Measurements from ENCODE around the gene FAM110D.

The FAM110D gene

DNA sequence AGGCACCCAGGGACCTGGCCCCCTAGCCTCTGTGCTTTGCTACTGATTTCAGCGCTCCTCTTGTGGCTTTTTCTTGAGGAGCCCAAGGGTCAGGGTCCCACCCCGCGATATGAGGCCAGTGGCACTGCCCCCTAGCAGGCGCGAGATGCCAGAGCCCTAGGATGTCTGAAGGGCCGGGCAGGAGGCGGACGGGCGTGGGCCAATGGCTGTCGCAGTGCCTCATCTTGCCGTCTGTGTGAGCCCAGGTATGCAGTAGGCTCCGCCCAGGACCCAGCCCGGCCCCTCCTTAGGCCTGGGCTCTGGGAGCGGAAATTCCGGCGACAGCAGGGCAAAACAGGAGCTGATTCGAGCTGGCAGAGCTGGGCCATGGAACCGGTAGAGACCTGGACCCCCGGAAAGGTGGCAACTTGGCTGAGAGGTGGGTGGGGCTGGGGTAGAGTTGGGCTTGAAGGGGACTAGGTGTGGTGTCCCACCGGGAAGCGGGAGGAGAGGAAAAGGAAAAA lies 18.4 kb downstream of the FAM110D start, which contains the start of gene CNKSR1:
CNKSR1 (plus strand) TSS at position 310 of the 503 bp plus-strand sequence; CDS start at position 367, 57 bp downstream.
- Histone ChIP-seq H4K12ac (ENCODE audit: low read depth, low read length) (peak within 1 kb of the TSS; percentile 93), H4K8ac (ENCODE audit: low read depth, low read length) (peak within 1 kb of the TSS; percentile 90), H2BK12ac (ENCODE audit: low read length) (no peak within 1 kb of the TSS), H3K23ac (ENCODE audit: low read length) (no peak within 1 kb of the TSS), H2BK5ac (ENCODE audit: low read depth, low read length, poor library complexity) (peak within 1 kb of the TSS; percentile 29), H3K36me3 (ENCODE audit: control insufficient read depth in 1 of 2, insufficient read depth in 2 of 2, low read length in 2 of 2) (peaks cover 7 to 12% of the 10 kb centered on the region in 2 experiments), H3K18ac (ENCODE audit: low read length) (peak within 1 kb of the TSS; percentile 19), H3K4me3 (ENCODE audit: low read depth, low read length) (peak within 1 kb of the TSS; percentile 63), H2AFZ (ENCODE audit: insufficient read depth, low read length, poor library complexity) (peak within 1 kb of the TSS; percentile 89), H3K79me1 (ENCODE audit: low read length) (peaks cover 6% of the 10 kb centered on the region), H3K14ac (ENCODE audit: low read length) (peak within 1 kb of the TSS; percentile 39), H2AK5ac (ENCODE audit: low read length) (peak within 1 kb of the TSS; percentile 50), H2BK120ac (ENCODE audit: insufficient read depth, low read length, poor library complexity) (peak within 1 kb of the TSS; percentile 83), H3K27me3 (ENCODE audit: insufficient read depth, low read length) (no peaks in the 10 kb centered on the region), H3K9me3 (ENCODE audit: insufficient read depth, low read depth, low read length) (no peaks in the 10 kb centered on the region), H3K4ac (ENCODE audit: low read depth, low read length) (peak within 1 kb of the TSS; percentile 35), H3K9ac (ENCODE audit: low read length) (no peak within 1 kb of the TSS), H3K27ac (ENCODE audit: low read depth, low read length) (peak within 1 kb of the TSS; percentile 43), H3K4me1 (ENCODE audit: control insufficient read depth in 1 of 2, insufficient read depth in 2 of 2, low read length in 2 of 2) (peaks cover 11 to 16% of the 10 kb centered on the region in 2 experiments), H3K4me2 (ENCODE audit: low read length) (peak within 1 kb of the TSS; percentile 55), H3K79me2 (ENCODE audit: control insufficient read depth, insufficient read depth, low read length, poor library complexity) (peaks cover 1% of the 10 kb centered on the region), H4K91ac (ENCODE audit: low read depth, low read length) (peak within 1 kb of the TSS; percentile 59)
- WGBS (ENCODE audit: extremely low coverage, insufficient coverage, insufficient read length): no CpG with 5 or more reads among the region's 21 CpGs
- peak; percentile 74 to 76 for DNase-seq

DNA sequence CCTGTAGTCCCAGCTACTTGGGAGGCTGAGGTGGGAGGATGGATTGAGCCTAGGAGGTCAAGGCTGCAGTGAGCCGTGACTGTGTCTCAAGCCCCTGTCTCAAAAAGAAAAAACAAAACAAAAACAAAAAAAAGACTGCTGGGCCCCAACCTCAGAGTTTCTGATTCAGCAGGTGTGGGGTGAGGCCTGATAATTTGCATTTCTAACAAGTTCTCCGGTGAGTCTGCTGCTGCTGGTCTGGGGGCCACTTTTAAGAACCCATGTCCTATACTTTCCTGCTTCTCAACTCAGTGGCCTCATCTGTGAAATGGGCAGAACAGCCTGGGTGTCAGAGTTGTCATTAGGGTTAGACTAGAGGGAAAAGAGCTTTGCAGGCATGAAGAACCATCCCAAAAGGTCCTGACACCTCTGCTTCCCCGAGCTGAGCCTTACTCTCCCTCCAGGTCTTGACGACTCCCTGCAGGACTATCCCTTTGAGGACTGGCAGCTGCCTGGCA lies 21.2 kb downstream of the FAM110D start:
- Histone ChIP-seq H3K4me1 (ENCODE audit: control insufficient read depth in 1 of 2, insufficient read depth in 2 of 2, low read length in 2 of 2) (peaks cover 9 to 13% of the 10 kb centered on the region in 2 experiments), H3K79me2 (ENCODE audit: control insufficient read depth, insufficient read depth, low read length, poor library complexity) (peaks cover 1% of the 10 kb centered on the region), H2BK12ac (ENCODE audit: low read length) (no peak overlapping the region), H3K79me1 (ENCODE audit: low read length) (peaks cover 6% of the 10 kb centered on the region), H3K9ac (ENCODE audit: low read length) (no peak overlapping the region), H2AK5ac (ENCODE audit: low read length) (no peak overlapping the region), H3K4me2 (ENCODE audit: low read length) (no peak overlapping the region), H3K27me3 (ENCODE audit: insufficient read depth, low read length) (no peaks in the 10 kb centered on the region), H2AFZ (ENCODE audit: insufficient read depth, low read length, poor library complexity) (no peak overlapping the region), H3K9me3 (ENCODE audit: insufficient read depth, low read depth, low read length) (peaks cover 1% of the 10 kb centered on the region), H2BK120ac (ENCODE audit: insufficient read depth, low read length, poor library complexity) (no peak overlapping the region), H3K18ac (ENCODE audit: low read length) (no peak overlapping the region), H2BK5ac (ENCODE audit: low read depth, low read length, poor library complexity) (no peak overlapping the region), H4K8ac (ENCODE audit: low read depth, low read length) (no peak overlapping the region), H3K27ac (ENCODE audit: low read depth, low read length) (no peak overlapping the region), H3K4ac (ENCODE audit: low read depth, low read length) (no peak overlapping the region), H3K4me3 (ENCODE audit: low read depth, low read length) (no peak overlapping the region), H4K91ac (ENCODE audit: low read depth, low read length) (no peak overlapping the region), H3K36me3 (ENCODE audit: control insufficient read depth in 1 of 2, insufficient read depth in 2 of 2, low read length in 2 of 2) (peaks cover 32 to 33% of the 10 kb centered on the region in 2 experiments), H3K14ac (ENCODE audit: low read length) (no peak overlapping the region), H4K12ac (ENCODE audit: low read depth, low read length) (no peak overlapping the region), H3K23ac (ENCODE audit: low read length) (no peak overlapping the region)
- DNase-seq: no peak
- no CpG with 5 or more reads among the region's 4 CpGs for WGBS (ENCODE audit: extremely low coverage, insufficient coverage, insufficient read length)

DNA sequence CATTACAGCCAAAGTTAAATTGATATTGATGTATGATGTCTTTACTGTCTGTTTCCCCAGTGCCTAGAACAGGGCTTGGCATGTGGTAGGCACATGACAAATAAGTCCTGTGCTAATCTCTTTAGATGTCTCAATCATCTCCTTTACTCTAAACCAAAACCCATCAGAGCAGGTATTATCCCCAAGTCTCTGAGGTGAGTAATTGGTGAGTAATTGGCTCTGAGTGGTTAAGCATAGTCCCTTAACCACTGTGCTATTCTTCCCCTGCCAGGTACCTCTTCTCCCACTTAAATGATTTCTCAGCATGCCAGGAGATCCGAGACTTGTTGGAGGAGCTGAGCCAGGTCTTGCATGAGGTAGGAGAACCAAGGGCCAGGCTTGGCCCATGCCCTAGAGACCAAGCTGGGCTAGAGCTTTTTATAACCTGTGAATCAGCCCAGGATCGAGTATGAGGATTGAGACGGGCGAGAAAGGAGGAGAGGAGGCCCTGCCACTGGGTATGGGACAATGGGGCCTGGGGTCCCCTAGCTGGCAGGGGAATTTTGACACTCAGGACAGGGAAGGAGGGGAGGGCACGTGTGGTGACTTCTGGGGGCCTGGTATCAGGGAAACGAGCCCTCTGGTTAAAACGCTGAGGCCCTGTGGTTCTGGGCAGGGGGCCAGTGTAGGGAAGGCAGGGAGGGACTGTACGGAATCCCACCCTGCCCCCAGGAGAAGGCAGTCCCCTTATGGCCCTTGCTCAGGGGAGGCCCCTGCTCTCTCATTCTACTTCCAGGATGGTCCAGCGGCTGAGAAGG lies 22.9 kb downstream of the FAM110D start:
- Histone ChIP-seq H2AFZ (ENCODE audit: insufficient read depth, low read length, poor library complexity) (no peak overlapping the region), H2BK120ac (ENCODE audit: insufficient read depth, low read length, poor library complexity) (no peak overlapping the region), H3K4me1 (ENCODE audit: control insufficient read depth in 1 of 2, insufficient read depth in 2 of 2, low read length in 2 of 2) (peaks cover 9 to 13% of the 10 kb centered on the region in 2 experiments), H3K23ac (ENCODE audit: low read length) (no peak overlapping the region), H3K36me3 (ENCODE audit: control insufficient read depth in 1 of 2, insufficient read depth in 2 of 2, low read length in 2 of 2) (peaks cover 35 to 38% of the 10 kb centered on the region in 2 experiments), H3K14ac (ENCODE audit: low read length) (no peak overlapping the region), H4K91ac (ENCODE audit: low read depth, low read length) (no peak overlapping the region), H3K9ac (ENCODE audit: low read length) (no peak overlapping the region), H3K4me2 (ENCODE audit: low read length) (no peak overlapping the region), H3K4me3 (ENCODE audit: low read depth, low read length) (no peak overlapping the region), H3K79me1 (ENCODE audit: low read length) (peaks cover 6% of the 10 kb centered on the region), H3K18ac (ENCODE audit: low read length) (no peak overlapping the region), H3K9me3 (ENCODE audit: insufficient read depth, low read depth, low read length) (peaks cover 1% of the 10 kb centered on the region), H3K27me3 (ENCODE audit: insufficient read depth, low read length) (no peaks in the 10 kb centered on the region), H2BK12ac (ENCODE audit: low read length) (no peak overlapping the region), H2AK5ac (ENCODE audit: low read length) (no peak overlapping the region), H3K4ac (ENCODE audit: low read depth, low read length) (no peak overlapping the region), H4K8ac (ENCODE audit: low read depth, low read length) (no peak overlapping the region), H3K27ac (ENCODE audit: low read depth, low read length) (no peak overlapping the region), H4K12ac (ENCODE audit: low read depth, low read length) (no peak overlapping the region), H3K79me2 (ENCODE audit: control insufficient read depth, insufficient read depth, low read length, poor library complexity) (peaks cover 1% of the 10 kb centered on the region), H2BK5ac (ENCODE audit: low read depth, low read length, poor library complexity) (no peak overlapping the region)
- WGBS (ENCODE audit: extremely low coverage, insufficient coverage, insufficient read length): no CpG with 5 or more reads among the region's 9 CpGs
- no peak for DNase-seq

DNA sequence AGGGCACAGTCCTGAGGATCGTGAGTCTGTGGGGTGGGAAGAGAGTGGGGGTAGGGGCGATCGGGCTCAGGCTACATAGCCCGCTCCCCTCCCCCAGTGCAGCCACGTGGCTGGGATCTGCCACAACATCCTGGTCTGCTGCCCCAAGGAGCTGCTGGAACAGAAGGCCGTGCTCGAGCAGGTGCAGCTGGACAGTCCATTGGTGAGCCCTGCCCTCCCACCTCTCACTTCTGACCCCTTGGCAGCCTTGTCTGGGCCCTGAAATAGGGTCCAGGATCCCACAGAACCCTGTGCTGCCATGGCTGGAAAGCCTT lies 23.5 kb downstream of the FAM110D start:
- H3K4me1 ChIP-seq (ENCODE audit: control insufficient read depth in 1 of 2, insufficient read depth in 2 of 2, low read length in 2 of 2): peaks cover 6 to 10% of the 10 kb centered on the region in 2 experiments
- no peak overlapping the region for H2AFZ ChIP-seq (ENCODE audit: insufficient read depth, low read length, poor library complexity)
- peaks cover 3% of the 10 kb centered on the region for H3K79me1 ChIP-seq (ENCODE audit: low read length)
- H4K8ac ChIP-seq (ENCODE audit: low read depth, low read length): no peak overlapping the region
- DNase-seq: no peak
- H3K18ac ChIP-seq (ENCODE audit: low read length): no peak overlapping the region
- no peak overlapping the region for H2BK120ac ChIP-seq (ENCODE audit: insufficient read depth, low read length, poor library complexity)
- no peak overlapping the region for H4K91ac ChIP-seq (ENCODE audit: low read depth, low read length)
- H2BK5ac ChIP-seq (ENCODE audit: low read depth, low read length, poor library complexity): no peak overlapping the region
- H3K27ac ChIP-seq (ENCODE audit: low read depth, low read length): no peak overlapping the region
- peaks cover 1% of the 10 kb centered on the region for H3K9me3 ChIP-seq (ENCODE audit: insufficient read depth, low read depth, low read length)
- no peak overlapping the region for H3K9ac ChIP-seq (ENCODE audit: low read length)
- H2AK5ac ChIP-seq (ENCODE audit: low read length): no peak overlapping the region
- no peaks in the 10 kb centered on the region for H3K27me3 ChIP-seq (ENCODE audit: insufficient read depth, low read length)
- H3K14ac ChIP-seq (ENCODE audit: low read length): no peak overlapping the region
- H3K4me2 ChIP-seq (ENCODE audit: low read length): no peak overlapping the region
- H3K79me2 ChIP-seq (ENCODE audit: control insufficient read depth, insufficient read depth, low read length, poor library complexity): no peaks in the 10 kb centered on the region
- H3K4ac ChIP-seq (ENCODE audit: low read depth, low read length): no peak overlapping the region
- no peak overlapping the region for H3K4me3 ChIP-seq (ENCODE audit: low read depth, low read length)
- no peak overlapping the region for H2BK12ac ChIP-seq (ENCODE audit: low read length)
- no peak overlapping the region for H3K23ac ChIP-seq (ENCODE audit: low read length)
- H3K36me3 ChIP-seq (ENCODE audit: control insufficient read depth in 1 of 2, insufficient read depth in 2 of 2, low read length in 2 of 2): peaks cover 37 to 43% of the 10 kb centered on the region in 2 experiments
- WGBS (ENCODE audit: extremely low coverage, insufficient coverage, insufficient read length): no CpG with 5 or more reads among the region's 7 CpGs
- H4K12ac ChIP-seq (ENCODE audit: low read depth, low read length): no peak overlapping the region

All from trophoblast cell (in vitro differentiated cells and primary cell).